GM21723 (cell line): ENCODE data around the gene HELQ.
"Not testable (repeated sequence)": the region's sequence is repeated elsewhere in the genome, so short reads cannot be mapped to it uniquely, and the experiment has no call there.

ENCODE experiments used
- ATAC-seq: cut with Tn5 transposase; IDR thresholded peaks from one replicate; pipeline ENCODE4 v1.9.1; 2021; ENCODE audit warnings: mild to moderate bottlenecking, moderate library complexity; ENCODE audit not compliant: unreplicated experiment

HELQ gene

GRCh38 chr4:83440148-83440814 is 15.3 kb downstream of the HELQ start:
- ATAC-seq, result no peak

DNA sequence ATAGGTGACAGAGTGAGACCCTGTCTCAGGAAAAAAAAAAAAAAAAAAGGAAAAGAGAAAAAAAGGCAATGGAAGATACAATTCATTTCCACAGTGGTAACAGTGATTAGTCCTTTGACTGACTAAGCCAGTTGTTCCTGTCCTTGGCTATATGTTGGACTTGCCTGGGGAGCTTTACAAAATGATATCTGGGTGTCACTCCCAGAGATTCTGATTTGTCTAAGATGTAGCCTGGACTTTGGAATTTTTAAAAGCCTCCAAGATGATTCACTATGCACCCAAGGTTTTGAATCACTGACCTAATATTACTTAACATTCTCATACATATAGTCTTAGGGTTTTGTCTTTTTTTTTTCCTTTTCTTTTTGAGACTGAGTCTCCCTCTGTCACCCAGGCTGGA is 16.9 kb downstream of the HELQ start:
- ATAC-seq, result no peak

- no peak for ATAC-seq
Observed at GRCh38 chr4:83436680-83437079, 18.9 kb downstream of the HELQ start.

DNA sequence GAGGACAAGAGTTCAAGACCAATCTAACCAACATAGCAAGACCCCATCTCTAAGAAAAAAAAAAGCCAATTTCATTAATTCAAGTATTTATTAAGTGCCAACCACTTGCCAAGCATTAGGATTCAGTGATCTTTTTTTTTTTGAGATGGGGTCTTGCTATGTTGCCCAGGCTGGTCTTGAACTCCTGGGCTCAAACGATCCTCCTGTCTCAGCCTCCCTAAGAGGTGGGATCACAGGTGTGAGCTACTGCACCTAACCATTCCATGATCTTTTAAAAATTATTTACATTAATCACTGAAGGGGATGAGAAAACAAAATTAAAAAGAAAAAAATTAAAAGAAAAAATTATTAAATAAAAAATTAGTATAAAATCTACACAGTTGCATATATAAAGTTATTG is 24.4 kb downstream of the HELQ start:
- ATAC-seq, result no peak

DNA sequence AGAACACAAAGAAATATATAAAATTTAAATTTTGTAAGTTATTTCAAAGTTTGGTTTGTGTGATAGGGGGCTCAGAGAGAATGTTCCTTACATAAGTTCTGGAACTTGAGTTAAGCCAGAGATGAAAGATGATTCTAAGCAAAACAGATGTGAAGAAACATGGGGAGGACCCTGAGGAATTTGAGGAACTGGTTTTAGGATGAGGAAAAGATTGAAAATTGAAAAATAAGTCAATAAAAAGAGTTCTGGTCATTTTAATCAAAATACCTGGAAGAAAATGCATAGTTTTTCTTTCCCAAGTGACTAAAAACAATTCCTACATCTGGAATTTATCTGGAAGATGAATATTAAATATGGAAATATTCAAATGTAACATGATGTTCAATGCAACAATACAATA is 37.4 kb downstream of the HELQ start:
- no peak for ATAC-seq

DNA sequence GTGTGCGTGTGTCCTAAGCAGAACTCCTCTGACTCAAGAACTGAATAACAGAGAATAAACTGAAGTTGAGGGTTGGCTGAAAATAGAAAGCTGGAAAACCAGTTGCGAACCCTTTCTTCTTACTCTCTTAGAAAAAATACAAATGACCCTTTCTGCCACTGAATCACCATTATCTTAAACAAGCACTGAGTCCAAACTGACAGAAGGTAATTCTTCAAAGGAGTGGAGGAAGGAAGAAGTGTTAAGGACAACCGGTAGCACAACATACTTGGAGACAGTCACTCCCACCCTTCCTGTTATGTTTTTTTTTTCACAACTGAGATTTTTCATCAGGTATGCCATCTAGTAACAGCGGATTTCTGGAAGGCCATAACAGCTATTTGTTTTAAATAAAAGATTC is 38.1 kb downstream of the HELQ start:
- no peak for ATAC-seq

DNA sequence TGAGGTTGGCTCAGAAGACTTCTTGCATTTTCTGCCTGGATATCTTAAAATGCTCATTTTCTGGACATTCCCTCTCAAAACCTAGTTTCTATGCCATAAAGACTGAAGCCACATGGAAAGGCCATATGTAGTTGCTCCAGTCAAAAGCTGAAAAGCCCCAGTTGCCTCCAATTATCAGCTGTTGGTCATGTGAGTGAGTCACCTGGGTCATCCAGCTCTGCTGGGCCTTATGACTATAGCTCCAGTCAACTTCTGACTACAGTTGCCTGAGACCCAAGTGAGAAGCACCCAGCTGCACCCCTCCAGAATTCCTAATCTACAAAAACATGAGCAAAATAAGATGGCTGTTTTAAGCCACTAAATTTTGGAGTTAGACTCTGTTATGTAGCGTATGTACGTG is 41.9 kb downstream of the HELQ start:
- no peak for ATAC-seq

GRCh38 chr4:83408908-83409307 is 46.7 kb downstream of the HELQ start:
- no peak for ATAC-seq

DNA sequence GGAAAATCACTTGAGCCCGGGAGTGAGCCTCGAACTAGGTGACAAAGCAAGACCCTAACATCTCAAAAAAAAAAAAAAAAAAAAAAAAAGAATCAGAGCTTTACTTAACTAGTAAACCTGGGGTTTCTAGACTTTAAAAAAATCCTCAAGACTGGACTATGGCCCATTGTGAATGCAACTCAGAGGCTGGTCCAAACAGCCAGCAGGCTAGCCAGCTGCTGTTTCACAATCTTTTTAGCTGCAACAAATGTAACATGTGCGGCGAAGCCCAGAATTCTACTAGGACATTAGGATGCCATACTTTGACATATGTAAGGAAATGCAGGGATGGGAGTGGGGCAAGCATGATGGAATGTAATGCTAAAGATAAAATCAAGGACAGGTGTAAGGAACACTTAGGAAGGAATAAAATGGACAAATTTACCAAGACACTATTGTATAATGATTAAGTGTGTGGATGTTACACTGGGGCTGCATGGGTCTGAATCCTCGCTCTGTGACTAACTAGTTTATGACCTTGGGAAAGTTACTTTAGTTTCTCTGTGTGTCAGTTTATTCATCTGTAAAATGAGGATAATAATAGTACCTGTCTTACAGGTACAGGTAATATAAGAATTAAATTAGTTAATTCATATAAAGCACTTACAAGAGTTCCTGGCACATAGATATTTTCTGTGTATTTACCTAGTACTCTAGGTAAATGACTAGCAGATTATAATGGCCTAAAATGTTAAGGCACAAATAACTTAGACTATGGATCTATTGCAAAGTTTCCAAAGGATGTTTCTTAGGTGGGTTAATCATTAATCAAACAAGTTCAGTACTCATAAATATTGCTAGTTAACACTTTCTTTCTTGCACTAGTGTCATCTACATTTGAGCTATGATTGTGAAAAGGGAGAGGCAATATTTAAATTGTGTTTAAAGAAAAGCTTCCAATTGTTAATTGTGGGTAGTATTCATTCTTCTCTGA is 49.5 kb downstream of the HELQ start:
- ATAC-seq, result no peak

DNA sequence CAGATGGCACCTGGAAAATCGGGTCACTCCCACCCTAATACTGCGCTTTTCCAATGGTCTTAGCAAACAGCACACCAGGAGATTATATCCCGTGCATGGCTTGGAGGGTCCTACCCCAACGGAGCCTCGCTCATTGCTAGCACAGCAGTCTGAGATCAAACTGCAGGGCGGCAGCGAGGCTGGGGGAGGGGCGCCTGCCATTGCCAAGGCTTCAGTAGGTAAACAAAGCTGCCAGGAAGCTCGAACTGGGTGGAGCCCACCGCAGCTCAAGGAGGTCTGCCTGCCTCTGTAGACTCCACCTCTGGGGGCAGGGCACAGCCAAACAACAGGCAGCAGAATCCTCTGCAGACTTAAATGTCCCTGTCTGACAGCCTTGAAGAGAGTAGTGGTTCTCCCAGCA is 57.5 kb downstream of the HELQ start:
- ATAC-seq, result not testable (repeated sequence)

- ATAC-seq, result no peak
Observed at GRCh38 chr4:83393908-83394307, 61.7 kb downstream of the HELQ start.

DNA sequence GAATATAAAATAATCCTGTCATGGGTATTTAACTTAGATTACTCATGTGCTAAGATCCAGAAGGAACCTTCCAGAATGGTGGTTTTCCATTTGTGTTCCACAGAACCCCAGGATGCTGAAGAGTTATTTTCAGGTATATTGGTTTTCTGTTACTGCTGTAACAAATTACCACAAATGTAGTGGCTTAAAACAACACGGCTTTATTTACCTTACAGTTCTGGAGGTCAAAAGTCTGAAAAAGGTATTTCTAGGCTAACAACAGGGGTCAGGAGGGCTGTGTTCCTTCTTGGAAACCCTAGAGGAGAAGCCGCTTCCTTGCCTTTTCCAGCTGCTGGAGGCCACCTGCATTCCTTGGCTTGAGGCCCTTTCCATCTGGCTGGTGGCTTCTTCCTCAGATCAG is 63.1 kb downstream of the HELQ start:
- ATAC-seq, result no peak

DNA sequence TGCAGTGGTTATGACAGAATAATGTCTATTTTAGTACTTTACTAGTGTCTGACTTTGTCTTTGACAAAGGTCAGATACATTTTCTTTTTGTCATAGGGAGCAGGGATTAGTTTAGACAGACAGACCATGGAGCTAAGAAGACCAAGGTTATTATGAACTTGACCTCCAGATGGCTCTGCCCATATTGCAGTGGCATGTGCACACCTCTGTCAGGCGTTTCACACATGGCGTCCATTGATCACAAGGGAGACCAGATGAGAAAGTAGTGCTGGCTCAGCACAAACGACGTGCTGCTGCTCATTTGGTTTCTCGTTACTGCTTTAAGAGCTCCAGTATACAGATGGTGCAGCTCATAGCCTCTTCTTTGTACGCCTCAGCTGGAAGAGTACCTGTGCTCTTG is 64.7 kb downstream of the HELQ start:
- no peak for ATAC-seq

DNA sequence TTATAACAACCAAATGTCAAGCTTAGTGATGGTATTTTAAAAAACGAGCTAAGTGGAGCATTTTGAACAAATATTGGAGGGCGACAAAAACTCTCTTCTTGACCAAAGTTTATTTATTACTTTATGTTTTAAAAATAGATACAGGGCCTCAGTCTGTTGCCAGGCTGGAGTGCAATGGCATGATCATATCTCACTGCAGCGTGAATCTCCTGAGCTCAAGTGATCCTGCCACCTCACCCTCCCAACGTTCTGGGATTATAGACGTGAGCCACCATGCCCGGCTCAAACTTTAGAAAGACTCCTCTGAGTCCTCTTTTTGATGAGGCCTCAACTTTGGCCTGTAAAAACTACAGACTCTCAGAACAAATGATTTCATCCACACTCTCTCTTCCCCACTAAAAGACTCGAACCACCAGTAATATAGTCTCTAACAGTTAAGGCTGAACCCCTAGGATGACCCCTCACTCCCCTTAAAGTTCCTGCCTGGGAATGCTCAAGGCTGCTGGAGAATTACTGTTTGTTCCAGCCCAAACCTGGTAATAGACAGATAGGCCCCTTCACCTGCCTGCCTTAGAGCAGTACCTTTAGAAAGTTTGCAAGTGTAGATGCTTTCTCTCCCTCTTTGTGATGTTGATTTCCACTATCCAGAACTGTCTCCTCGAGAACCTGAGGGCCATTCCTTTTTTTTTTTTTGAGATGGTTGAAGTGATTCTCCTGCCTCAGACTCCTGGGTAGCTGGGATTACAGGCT is 65.7 kb downstream of the HELQ start:
- no peak for ATAC-seq

- ATAC-seq, result no peak
Observed at GRCh38 chr4:83389037-83389720, 66.4 kb downstream of the HELQ start.

- ATAC-seq, result no peak
Observed at GRCh38 chr4:83388313-83388676, 67.3 kb downstream of the HELQ start.

DNA sequence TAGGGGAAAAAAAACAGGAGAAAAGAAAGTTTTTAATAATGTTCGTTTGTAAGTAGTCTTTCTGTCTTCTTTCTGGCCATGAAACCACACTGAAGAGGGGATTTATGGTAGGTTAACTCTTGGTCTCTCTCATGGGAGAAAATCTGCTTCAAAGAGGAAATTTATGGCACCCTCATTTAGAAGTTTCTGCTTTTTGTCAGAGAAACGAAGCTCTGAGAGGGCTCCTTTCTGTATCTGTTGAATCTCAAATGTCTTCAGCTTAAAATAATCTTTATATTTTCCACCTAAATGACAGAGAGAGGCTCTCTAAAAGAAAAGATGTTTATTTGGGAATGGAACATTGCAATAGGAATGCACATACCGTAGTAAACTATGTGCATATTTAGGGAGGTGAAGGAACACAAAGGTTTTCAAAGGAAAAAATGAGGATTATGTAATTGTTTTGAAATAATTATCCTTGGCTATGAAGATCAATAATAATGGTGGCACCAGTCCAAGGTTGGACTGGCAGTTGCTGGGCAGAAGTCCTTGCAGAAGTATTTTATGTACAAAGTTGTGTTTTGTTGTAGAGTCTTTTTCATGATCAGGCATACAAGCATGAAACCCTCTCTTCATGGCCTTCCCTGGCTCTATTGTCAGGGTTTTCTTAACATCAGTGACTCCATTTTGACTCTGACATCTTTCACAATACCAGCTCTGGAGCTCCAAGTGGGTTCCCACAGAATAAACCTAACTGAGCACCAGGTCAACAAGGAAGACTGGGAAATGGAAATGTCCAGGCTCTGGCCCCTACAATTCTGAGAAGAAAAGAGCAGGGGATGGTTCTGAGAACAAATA is 67.9 kb downstream of the HELQ start:
- ATAC-seq, result no peak

DNA sequence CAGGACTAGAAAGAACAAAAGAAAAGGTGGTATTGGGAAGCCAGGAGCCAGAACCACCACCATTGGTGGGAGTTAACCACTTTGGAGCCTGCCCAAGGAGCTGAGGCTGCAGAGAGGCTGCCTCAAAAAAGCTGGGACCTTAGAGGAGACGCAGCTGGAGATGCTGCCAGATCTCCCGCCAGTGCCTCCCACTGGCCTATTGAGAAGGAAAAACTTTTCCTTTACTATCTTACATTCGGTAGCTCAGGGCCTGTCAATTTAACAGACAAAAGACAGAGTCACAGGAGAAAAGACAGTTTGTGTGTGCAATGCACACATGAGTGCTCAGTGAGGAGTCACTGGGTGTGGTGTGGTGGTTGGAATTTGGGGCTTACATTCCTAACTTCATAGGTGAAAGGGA is 68.6 kb downstream of the HELQ start:
- ATAC-seq, result no peak

DNA sequence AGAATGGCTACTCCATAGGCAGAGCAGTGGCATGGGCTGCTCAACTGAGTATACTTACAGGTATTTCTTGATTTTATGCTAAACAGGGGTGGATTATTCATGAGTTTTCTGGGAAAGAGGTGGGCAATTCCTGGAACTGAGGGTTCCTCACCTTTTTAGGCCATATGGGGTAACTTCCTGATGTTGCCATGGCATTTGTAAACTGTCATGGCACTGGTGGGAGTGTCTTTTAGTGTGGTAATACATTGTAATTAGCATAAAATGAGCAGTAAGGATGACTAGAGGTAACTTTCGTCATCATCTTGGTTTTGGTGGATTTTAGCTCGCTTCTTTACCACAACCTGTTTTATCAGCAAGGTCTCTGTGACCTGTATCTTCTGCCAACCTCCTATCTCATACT is 72.8 kb downstream of the HELQ start:
- ATAC-seq, result no peak

DNA sequence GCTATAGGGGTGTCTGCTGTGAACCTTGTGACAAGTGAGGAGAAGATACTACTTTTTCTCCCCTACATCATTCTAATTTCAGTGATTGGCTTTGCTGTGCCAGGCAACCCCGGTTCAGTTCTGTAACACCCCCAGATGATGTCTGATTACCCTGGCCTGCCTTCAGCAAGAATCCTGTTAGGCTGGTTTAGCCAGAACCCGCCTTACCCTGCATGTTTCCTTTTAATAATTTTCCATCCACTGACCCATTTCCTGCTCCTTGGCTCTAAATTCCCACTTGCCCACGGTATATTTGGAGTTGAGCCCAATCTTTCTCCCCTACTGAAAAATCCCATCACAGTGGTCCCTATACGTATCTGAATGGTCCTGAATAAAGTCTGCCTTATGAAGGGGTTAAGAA is 74.5 kb downstream of the HELQ start:
- ATAC-seq, result no peak
